HepG2 (cell line): ENCODE data around the gene KDELR3. TPM values are rescaled to one million over a fixed set of nuclear protein-coding genes. Genes with fewer than 3 reads are reported as not detected.

ENCODE experiments used
- ATAC-seq: fragments of 200-7000 bp; cut with Tn5 transposase; 3 replicates; pipeline ENCODE4 v1.9.1; 2020; ENCODE audit warnings: mild to moderate bottlenecking, moderate library complexity
- BruUV-seq: library from RNA; stranded (reverse); fragments of 400-500 nt; replicated peaks from 2 replicates; lab custom pipeline; 2021; lab: Mats Ljungman, UMichigan
- CTCF ChIA-PET: fragments of 300-600 bp; formaldehyde crosslinking; extraction: SDS; loops from one replicate; lab custom pipeline; 2021; ENCODE audit warnings: low total read pairs, inconsistent platforms, low intra/inter-chr PET ratio; lab: Yijun Ruan, JAX
- POLR2A ChIA-PET: fragments of 350-600 bp; sonication (Branson Sonifier 250); formaldehyde crosslinking; loops from one replicate; lab custom pipeline; 2020; ENCODE audit warnings: antibody characterized with exemption, inconsistent platforms; lab: Yijun Ruan, JAX
- DNase-seq: peaks from one replicate; pipeline ENCODE4 v3.0.0-alpha.2; 2015; ENCODE audit warnings: low spot score
- FAIRE-seq: peaks from 3 replicates; lab custom pipeline; 2011; peaks lifted over from hg19 to GRCh38; lab: Jason Lieb, UNC
- H2AFZ ChIP-seq: one replicate; pipeline ENCODE4 v1.6.1; 2011; ENCODE audit warnings: low read length, inconsistent platforms
- H3K27ac ChIP-seq: fragments of 300-600 bp; 3 replicates; pipeline ENCODE4 v1.8.0; 2011; ENCODE audit warnings: mixed run types, mild to moderate bottlenecking, mixed read lengths, low read length, inconsistent platforms; ENCODE audit not compliant: insufficient read depth; ENCODE audit errors: extremely low read length
- H3K27me3 ChIP-seq, 2 experiments: fragments of 200-600 bp in 1 of 2; 2 replicates in 1 of 2; 3 replicates in 1 of 2; pipeline versions ENCODE4 v1.6.0 to v1.8.0; 2011; ENCODE audit warnings: low read length in 2 of 2, mild to moderate bottlenecking in 2 of 2, moderate library complexity in 2 of 2, inconsistent platforms in 1 of 2; ENCODE audit not compliant: insufficient read depth in 2 of 2, control insufficient read depth in 1 of 2
- H3K36me3 ChIP-seq, 2 experiments: fragments of 200-600 bp in 1 of 2; replicated peaks in 1 of 2; 2 replicates in 1 of 2; 3 replicates in 1 of 2; pipeline versions ENCODE4 v1.5.1 to v1.8.0; 2011; ENCODE audit warnings: low read length in 2 of 2, inconsistent platforms in 1 of 2; ENCODE audit not compliant: insufficient read depth in 2 of 2, control insufficient read depth in 1 of 2
- H3K4me1 ChIP-seq: 2 replicates; pipeline ENCODE4 v1.5.1; 2012; ENCODE audit warnings: low read length, inconsistent platforms; ENCODE audit not compliant: insufficient read depth
- H3K4me2 ChIP-seq: 2 replicates; pipeline ENCODE4 v1.6.0; 2011; ENCODE audit warnings: low read depth, low read length, inconsistent platforms
- H3K4me3 ChIP-seq, 3 experiments: fragments of 200-600 bp in 1 of 3; sonication (generic), shearing (Covaris generic) in 1 of 3; replicated peaks in 1 of 3; 2 replicates each; pipeline ENCODE4 v1.5.1; 2011 to 2016; ENCODE audit warnings: low read length in 3 of 3, inconsistent platforms in 2 of 3, low read depth in 2 of 3, mild to moderate bottlenecking in 2 of 3, control low read depth in 1 of 3, mixed read lengths in 1 of 3; ENCODE audit not compliant: insufficient read depth in 1 of 3
- H3K79me2 ChIP-seq: one replicate; pipeline ENCODE4 v1.6.1; 2011; ENCODE audit warnings: low read length, inconsistent platforms; ENCODE audit not compliant: insufficient read depth
- H3K9ac ChIP-seq: 2 replicates; pipeline ENCODE4 v1.6.0; 2011; ENCODE audit warnings: mild to moderate bottlenecking, low read depth, low read length, inconsistent platforms; ENCODE audit not compliant: insufficient read depth
- H3K9me3 ChIP-seq: 2 replicates; pipeline ENCODE4 v1.5.1; 2012; ENCODE audit warnings: mild to moderate bottlenecking, low read length
- H4K20me1 ChIP-seq: 2 replicates; pipeline ENCODE4 v1.6.0; 2011; ENCODE audit warnings: inconsistent platforms, mild to moderate bottlenecking, low read length, moderate library complexity; ENCODE audit not compliant: insufficient read depth
- CEBPB ChIP-seq: IDR thresholded peaks from 2 replicates; pipeline ENCODE4 v1.6.1; 2011; ENCODE audit warnings: low read depth, low read length, improper control_type of control experiment, borderline replicate concordance
- CEBPG ChIP-seq: IDR thresholded peaks from 2 replicates; pipeline ENCODE4 v1.6.1; 2016
- ETV5 ChIP-seq: IDR thresholded peaks from 2 replicates; pipeline ENCODE4 v1.6.1; 2018; ENCODE audit warnings: missing biosample characterization, missing genetic modification reagents, inconsistent platforms, borderline replicate concordance
- MEIS2 ChIP-seq: sonication (generic); formaldehyde crosslinking; IDR thresholded peaks from 2 replicates; pipeline ENCODE4 v1.9.0; 2021; ENCODE audit warnings: mild to moderate bottlenecking, missing genetic modification reagents
- POGK ChIP-seq: sonication (generic); formaldehyde crosslinking; conservative IDR thresholded peaks from 2 replicates; pipeline ENCODE4 v1.8.0; 2022; ENCODE audit warnings: mild to moderate bottlenecking, moderate library complexity, missing genetic modification reagents
- STAG1 ChIP-seq: sonication (generic); formaldehyde crosslinking; IDR thresholded peaks from 2 replicates; pipeline ENCODE4 v1.4.0; 2020; ENCODE audit warnings: missing genetic modification reagents
- USF2 ChIP-seq, 2 experiments: sonication (generic) in 1 of 2; formaldehyde crosslinking in 1 of 2; IDR thresholded peaks; 2 replicates each; pipeline versions ENCODE4 v1.5.1 to v1.6.1; 2011 to 2020; ENCODE audit warnings: borderline replicate concordance in 1 of 2, low read depth in 1 of 2, low read length in 1 of 2, mild to moderate bottlenecking in 1 of 2, missing genetic modification reagents in 1 of 2, moderate library complexity in 1 of 2
- ZNF263 ChIP-seq: sonication (generic); formaldehyde crosslinking; IDR thresholded peaks from 2 replicates; pipeline ENCODE4 v1.4.0; 2020; ENCODE audit warnings: missing genetic modification reagents
- ZNF614 ChIP-seq: IDR thresholded peaks from 2 replicates; pipeline ENCODE4 v1.6.1; 2018; ENCODE audit warnings: missing biosample characterization, missing genetic modification reagents, inconsistent platforms, borderline replicate concordance
- ZNF616 ChIP-seq: sonication (generic); formaldehyde crosslinking; IDR thresholded peaks from 2 replicates; pipeline ENCODE4 v1.5.0; 2020; ENCODE audit warnings: low read depth, mild to moderate bottlenecking, missing genetic modification reagents
- ZNF878 ChIP-seq: sonication (generic); formaldehyde crosslinking; IDR thresholded peaks from 2 replicates; pipeline ENCODE4 v1.8.1; 2023; ENCODE audit warnings: mild to moderate bottlenecking, missing genetic modification reagents, moderate library complexity
- ZNF891 ChIP-seq: sonication (generic); formaldehyde crosslinking; IDR thresholded peaks from 2 replicates; pipeline ENCODE4 v1.5.0; 2020; ENCODE audit warnings: mild to moderate bottlenecking, missing genetic modification reagents
- WGBS: methylation state at CpG from one replicate; pipeline ENCODE4 v1.1.6; 2017; ENCODE audit warnings: low lambda C conversion rate; 5-methylcytosine and 5-hydroxymethylcytosine counted together
- in situ Hi-C: cut with HindIII; loops from 2 replicates; pipeline ENCODE4 v1.10.0; 2017; ENCODE audit warnings: low pct_unique_long_range_greater_than_20kb; ENCODE audit not compliant: extremely low pct_ligation_motif_present
- intact Hi-C: fragments of 100-400 bp; cut with micrococcal nuclease; formaldehyde crosslinking; loops from one replicate; pipeline ENCODE4 v1.10.0; 2022; ENCODE audit not compliant: unreplicated experiment
- polyA plus RNA-seq, 8 experiments: library from polyadenylated mRNA; depleted of rRNA in 3 of 8; stranded (reverse) in 7 of 8; unstranded in 1 of 8; fragments of >200 nt; fragmentation: Illumina TruSeq in 4 of 8; extraction: Trizol in 4 of 8; gene quantifications; 2 replicates each; pipeline versions ENCODE4 v1.2.1 to v1.2.3, GENCODE V29; 2011 to 2016; ENCODE audit warnings: low read depth in 4 of 8, missing spikeins in 1 of 8, mixed read lengths in 1 of 8; ENCODE audit not compliant: insufficient read depth in 1 of 8
- total RNA-seq, 5 experiments: library from RNA; depleted of rRNA; stranded (reverse); fragments of >200 nt; fragmentation: Illumina TruSeq; extraction: Trizol; gene quantifications; 2 replicates each; pipeline ENCODE4 v1.2.3, GENCODE V29; 2016; ENCODE audit warnings: low read depth in 1 of 5
- TF ChIP-seq, protein P1 (sequence below): sonication (generic); formaldehyde crosslinking; IDR thresholded peaks from 2 replicates; pipeline ENCODE4 v1.4.0; 2020; ENCODE audit warnings: missing genetic modification reagents, mild to moderate bottlenecking, borderline replicate concordance

KDELR3 gene
- total and polyA plus RNA-seq, 2 of the 13 experiments (the other 11 are each of a cell fraction or from before 2014, with no cell fraction given): 24.2 to 65.7 TPM

- TF ChIP-seq USF2 (IDR thresholded peaks at IDR 0.05; ENCODE audit: low read depth, low read length) (peak; percentile 42; the same call in 1 of the 2 replicates), USF2 (CRISPR knock-in tag; IDR thresholded peaks at IDR 0.05; ENCODE audit: borderline replicate concordance) (no peak), ZNF614 (no peak), POGK (CRISPR knock-in tag) (peak; percentile 100), CEBPG (0 out of 2 replicates have a peak, but pooled peaks have one; percentile 23), CEBPB (peak; percentile 44; the same call in 1 of the 2 replicates), ETV5 (peak; percentile 70; the same call in 1 of the 2 replicates)
These were observed 30.5 kb upstream of the KDELR3 start (continued) for GRCh38 chr22:38437416-38437815.

DNA sequence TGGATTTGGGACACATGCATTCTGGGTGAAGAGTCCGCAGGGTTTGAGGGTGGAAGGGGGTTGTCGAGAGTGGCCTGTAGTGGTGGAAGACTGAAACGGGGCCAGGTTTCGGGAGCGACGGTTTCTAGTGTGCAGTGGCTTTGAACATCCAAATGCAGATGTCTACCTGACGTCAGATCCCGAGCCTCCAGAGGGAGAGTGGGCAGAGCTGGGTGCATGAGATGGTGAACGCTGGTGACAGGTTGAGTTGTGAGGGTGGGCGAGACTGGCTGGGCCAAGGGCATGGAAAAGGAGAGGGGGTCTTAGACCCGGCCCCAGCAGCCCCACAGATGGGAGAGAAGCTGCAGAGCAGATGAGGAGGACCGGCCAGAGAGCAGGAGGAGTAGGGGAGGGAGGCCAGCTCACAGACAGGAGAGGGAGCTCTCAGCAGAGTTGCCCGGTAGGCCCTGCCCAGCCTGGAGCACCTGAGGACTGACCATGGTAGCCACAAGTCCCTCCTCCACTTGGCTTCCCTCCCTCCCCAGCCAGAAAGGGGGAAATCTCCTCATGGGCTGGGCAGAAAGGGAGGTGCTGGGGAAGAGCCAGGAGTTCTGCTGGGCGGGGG is 27.0 kb upstream of the KDELR3 start:
- WGBS: 34% methylated on average over 12 of the region's 14 CpGs
- ATAC-seq: peak; percentile 56
- TF ChIP-seq, protein P1, sequence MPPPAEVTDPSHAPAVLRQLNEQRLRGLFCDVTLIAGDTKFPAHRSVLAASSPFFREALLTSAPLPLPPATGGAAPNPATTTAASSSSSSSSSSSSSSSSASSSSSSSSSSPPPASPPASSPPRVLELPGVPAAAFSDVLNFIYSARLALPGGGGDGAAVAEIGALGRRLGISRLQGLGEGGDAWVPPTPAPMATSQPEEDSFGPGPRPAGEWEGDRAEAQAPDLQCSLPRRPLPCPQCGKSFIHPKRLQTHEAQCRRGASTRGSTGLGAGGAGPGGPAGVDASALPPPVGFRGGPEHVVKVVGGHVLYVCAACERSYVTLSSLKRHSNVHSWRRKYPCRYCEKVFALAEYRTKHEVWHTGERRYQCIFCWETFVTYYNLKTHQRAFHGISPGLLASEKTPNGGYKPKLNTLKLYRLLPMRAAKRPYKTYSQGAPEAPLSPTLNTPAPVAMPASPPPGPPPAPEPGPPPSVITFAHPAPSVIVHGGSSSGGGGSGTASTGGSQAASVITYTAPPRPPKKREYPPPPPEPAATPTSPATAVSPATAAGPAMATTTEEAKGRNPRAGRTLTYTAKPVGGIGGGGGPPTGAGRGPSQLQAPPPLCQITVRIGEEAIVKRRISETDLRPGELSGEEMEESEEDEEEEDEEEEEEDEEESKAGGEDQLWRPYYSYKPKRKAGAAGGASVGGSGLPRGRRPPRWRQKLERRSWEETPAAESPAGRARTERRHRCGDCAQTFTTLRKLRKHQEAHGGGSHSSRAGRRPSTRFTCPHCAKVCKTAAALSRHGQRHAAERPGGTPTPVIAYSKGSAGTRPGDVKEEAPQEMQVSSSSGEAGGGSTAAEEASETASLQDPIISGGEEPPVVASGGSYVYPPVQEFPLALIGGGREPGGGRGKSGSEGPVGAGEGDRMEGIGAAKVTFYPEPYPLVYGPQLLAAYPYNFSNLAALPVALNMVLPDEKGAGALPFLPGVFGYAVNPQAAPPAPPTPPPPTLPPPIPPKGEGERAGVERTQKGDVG (CRISPR knock-in tag): no peak
- TF ChIP-seq ZNF616 (CRISPR knock-in tag) (no peak), MEIS2 (CRISPR knock-in tag) (no peak), ZNF878 (no peak), ZNF891 (no peak), STAG1 (CRISPR knock-in tag) (peak; percentile 34), ZNF263 (peak; percentile 94)

More for the DNA sequence above, 27.0 kb upstream of the KDELR3 start:
- no peaks in the 10 kb centered on the region for H3K9me3 ChIP-seq
- H3K4me2 ChIP-seq: no peak overlapping the region
- POLR2A ChIA-PET: interaction anchor here (0.6 kb wide), 1 partner anchor 245 kb away, joined by 3 read pairs; no protein-coding TSS in a partner anchor
- DNase-seq (no peak), FAIRE-seq (no peak)
- peaks cover 9 to 60% of the 10 kb centered on the region in 2 experiments for H3K27me3 ChIP-seq
- H3K27ac ChIP-seq: no peak overlapping the region
- in situ Hi-C loops: no loop called here
- H3K4me3 ChIP-seq: no peak overlapping the region
- H3K9ac ChIP-seq: no peak overlapping the region
- no peaks in the 10 kb centered on the region for H3K79me2 ChIP-seq
- peaks cover 6% of the 10 kb centered on the region; the same call in 1 of the 2 replicates for H3K4me1 ChIP-seq
- H4K20me1 ChIP-seq: no peaks in the 10 kb centered on the region
- intact Hi-C loops: no loop called here
- no peaks in the 10 kb centered on the region for H3K36me3 ChIP-seq
- CTCF ChIA-PET: no interaction called here
- H2AFZ ChIP-seq: no peak overlapping the region
- no TSS peak for BruUV-seq
